Caki2 (cell line): Measurements from ENCODE around the gene SAMHD1. TPM values are rescaled to one million over a fixed set of nuclear protein-coding genes. Genes with fewer than 3 reads are reported as not detected.
"Not testable (repeated sequence)": the region's sequence is repeated elsewhere in the genome, so short reads cannot be mapped to it uniquely, and the experiment has no call there.

ENCODE experiments used
- DNase-seq: peaks from one replicate; pipeline ENCODE4 v3.0.0-alpha.2; 2015; ENCODE audit warnings: low read depth
- in situ Hi-C: cut with HindIII; loops from 2 replicates; pipeline ENCODE4 v1.10.0; 2016; ENCODE audit warnings: low sequenced_read_pairs, low pct_unique_long_range_greater_than_20kb, mixed read lengths
- total RNA-seq: library from RNA; depleted of rRNA; stranded (reverse); fragments of >200 nt; shearing (Covaris generic); gene quantifications from 2 replicates; pipeline ENCODE4 v1.2.3, GENCODE V29; 2014; ENCODE audit warnings: low replicate concordance

Gene SAMHD1
- total RNA-seq, 1 experiment from 2014 or later, result 15.7 TPM

DNA sequence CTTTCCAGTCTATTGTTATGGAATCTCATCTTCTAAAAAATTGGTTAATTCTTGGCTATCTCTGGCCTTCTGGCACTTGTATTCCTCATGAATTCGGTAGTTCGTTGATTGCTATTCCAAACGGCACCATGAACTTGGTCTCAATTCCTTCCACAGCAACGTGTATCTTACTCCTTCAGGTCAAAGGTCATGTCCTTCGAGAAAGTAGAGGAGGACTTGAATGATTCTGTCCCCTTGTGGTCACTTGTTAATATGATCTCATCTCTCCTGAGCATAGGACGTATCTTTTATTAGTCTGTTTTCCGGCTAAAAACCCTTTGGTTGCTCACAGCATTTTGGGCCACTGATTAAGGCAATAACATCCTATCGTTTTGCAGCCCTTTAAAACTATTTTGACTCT lies 66.2 kb downstream of the SAMHD1 start:
- in situ Hi-C loops, result no loop called here
- DNase-seq, result no peak

- in situ Hi-C loops, result no loop called here
These were observed 67.5 kb downstream of the SAMHD1 start for GRCh38 chr20:36883977-36884535.

GRCh38 chr20:36881888-36882287 lies 69.6 kb downstream of the SAMHD1 start:
- peak; percentile 92 for DNase-seq
- in situ Hi-C loops, result no loop called here

More at GRCh38 chr20:36883977-36884535, 67.5 kb downstream of the SAMHD1 start:
- DNase-seq, result no peak

DNA sequence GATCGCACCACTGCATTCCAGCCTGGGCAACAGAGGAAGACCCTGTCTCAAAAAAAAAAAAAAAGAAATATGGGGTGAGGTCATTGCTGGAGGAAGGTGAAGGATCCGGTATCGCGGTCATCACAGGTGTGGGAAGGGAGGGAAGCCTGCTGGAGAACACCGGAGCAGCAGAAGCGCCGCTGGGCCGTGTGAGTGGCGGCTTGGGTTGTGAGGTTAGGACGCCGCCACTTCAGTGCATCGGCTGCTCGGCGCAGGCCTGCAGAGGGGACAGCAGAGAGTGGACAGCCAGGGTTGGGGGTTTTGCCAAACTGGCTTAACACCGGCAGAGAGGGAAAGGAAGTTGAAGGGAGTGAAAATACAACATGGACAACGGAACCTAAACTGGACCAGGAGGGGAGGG lies 70.2 kb downstream of the SAMHD1 start:
- in situ Hi-C loops, result no loop called here
- no peak for DNase-seq

GRCh38 chr20:36880741-36881250 lies 70.7 kb downstream of the SAMHD1 start:
- no peak for DNase-seq
- in situ Hi-C loops, result no loop called here

- DNase-seq, result no peak
- in situ Hi-C loops, result no loop called here
These were observed 72.6 kb downstream of the SAMHD1 start for GRCh38 chr20:36878941-36879340.

GRCh38 chr20:36876473-36876833 lies 75.1 kb downstream of the SAMHD1 start:
- no peak for DNase-seq
- in situ Hi-C loops, result no loop called here

DNA sequence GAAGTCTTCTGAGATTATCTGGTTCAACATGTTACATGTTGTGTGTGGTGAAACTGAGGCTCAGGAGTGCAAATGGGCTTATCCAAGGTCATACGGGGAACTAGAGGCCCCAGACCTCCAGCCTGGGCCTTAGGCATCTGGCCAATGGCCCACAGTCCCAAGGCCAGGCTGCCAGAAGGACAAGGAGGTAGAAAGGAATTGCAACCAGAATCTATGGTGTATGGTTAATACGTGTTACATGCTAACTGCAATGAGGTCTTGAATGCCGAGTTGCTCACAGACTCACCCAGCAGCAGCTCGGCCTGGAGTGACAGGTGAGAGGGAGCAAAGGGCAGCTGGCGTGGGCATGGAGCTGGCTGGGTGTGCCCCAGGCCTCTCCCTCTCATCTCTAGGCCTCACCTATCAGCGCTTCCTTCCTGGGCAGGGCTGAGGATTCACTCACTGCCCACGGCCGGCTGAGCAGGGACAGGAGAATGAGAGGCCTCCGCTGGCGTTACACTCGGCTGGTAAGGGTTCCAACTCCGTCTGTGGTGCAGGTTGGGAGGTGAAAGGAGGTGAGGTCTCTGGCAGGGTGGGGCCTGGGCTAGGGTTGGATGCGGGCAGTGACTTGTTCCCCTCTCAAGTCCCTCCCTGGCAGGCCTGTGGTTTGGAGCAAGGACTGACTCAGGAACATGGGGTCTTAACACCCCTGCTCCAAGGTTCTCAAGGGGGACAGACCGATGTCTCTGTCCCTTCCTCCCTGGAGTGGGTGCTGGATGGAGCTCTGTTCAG lies 75.6 kb downstream of the SAMHD1 start, which contains the start of gene TLDC2:
Gene TLDC2 (plus strand): TSS at position 437 of the 771 bp plus-strand sequence. CDS start 37 bp downstream, at position 474.
- DNase-seq, result peak; percentile 94

DNA sequence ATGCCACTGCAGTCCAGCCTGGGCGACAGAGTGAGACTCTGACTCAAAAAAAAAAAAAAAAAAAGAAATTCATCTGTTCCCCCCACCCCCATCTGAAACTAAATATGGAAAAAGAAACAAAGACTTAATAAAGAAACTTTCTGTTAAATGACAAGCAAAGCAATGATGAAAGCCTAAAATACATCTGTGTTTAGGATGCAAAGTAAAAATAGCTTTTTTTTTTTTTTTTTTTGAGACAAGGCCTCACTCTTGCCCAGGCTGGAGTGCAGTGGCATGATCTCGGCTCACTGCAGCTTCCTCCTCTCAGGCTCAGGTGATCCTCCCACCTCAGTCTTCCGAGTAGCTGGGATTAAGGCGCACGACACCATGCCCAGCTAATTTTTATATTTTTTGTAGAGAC lies 76.4 kb downstream of the SAMHD1 start:
- DNase-seq, in situ Hi-C loops: not testable (repeated sequence)

More for the DNA sequence above, 75.6 kb downstream of the SAMHD1 start, which contains the start of gene TLDC2:
- in situ Hi-C loops, result no loop called here

DNA sequence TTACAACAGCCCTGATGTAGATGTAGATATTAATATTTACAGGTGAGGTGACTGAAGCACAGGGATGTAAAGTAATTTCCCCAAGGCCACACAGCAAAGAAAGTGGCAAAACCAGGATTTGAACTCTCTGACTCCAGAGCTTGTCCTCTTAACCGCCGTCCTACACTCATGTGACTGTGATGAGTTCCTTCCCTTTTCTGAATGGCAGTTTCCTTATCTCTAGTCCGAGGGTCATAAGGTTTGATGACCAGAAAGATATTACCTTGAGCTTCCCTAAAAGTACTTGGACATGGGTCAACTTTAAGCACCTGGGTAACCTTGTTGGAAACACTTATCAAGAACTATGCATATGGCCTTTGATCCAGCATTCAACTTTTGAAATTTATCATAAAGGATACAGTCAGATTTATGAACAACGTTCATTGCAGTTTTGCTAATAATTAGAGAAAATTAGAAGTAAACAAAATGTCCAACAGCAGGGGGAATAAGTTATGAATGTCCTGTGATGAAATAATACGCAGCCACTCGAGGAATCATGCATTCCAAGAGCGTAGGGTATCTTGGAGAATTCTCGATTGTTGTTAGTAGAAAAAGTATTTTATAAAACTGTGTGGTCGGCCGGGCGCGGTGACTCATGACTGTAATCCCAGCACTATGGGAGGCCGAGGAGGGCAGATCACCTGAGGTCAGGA lies 77.9 kb downstream of the SAMHD1 start:
- in situ Hi-C loops, result loop anchor here (25.0 kb wide), 1 partner anchor 111 kb away; the partner anchor contains the start of gene DSN1
- DNase-seq, result no peak

- peak; percentile 69 for DNase-seq
- in situ Hi-C loops, result loop anchor here (25.0 kb wide), 1 partner anchor 111 kb away; the partner anchor contains the start of gene DSN1
These were observed 78.7 kb downstream of the SAMHD1 start for GRCh38 chr20:36872852-36873251.

GRCh38 chr20:36871640-36872570 lies 79.6 kb downstream of the SAMHD1 start:
- in situ Hi-C loops, result loop anchor here (25.0 kb wide), 1 partner anchor 110 kb away; the partner anchor contains the start of gene DSN1
- DNase-seq, result no peak

GRCh38 chr20:36866681-36867495 lies 84.6 kb downstream of the SAMHD1 start:
- in situ Hi-C loops, result loop anchor here (25.0 kb wide), 1 partner anchor 105 kb away; the partner anchor contains the start of gene DSN1
- DNase-seq, result peak; percentile 85

DNA sequence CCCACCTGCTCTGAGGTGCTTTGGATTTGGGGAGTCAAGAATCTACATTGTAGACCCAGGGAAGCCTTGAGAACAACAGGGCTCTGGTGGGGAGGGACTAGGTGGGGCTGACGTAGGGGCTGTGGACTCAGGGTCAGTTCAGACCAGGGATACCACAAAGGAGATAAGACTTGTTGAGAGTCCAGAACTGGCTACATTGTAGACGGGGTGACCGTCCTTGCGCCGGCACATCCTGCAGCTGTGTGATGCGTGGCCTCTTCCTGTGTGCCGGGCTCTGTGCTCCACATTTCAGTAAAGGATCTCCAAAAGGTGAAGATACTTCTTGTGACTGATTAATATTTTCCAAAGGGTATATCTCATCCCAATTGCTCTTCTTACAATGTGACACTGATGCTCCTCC lies 85.3 kb downstream of the SAMHD1 start:
- DNase-seq, result no peak
- in situ Hi-C loops, result loop anchor here (25.0 kb wide), 1 partner anchor 104 kb away; the partner anchor contains the start of gene DSN1

- in situ Hi-C loops, result loop anchor here (25.0 kb wide), 1 partner anchor 104 kb away; the partner anchor contains the start of gene DSN1
- DNase-seq, result no peak
These were observed 85.7 kb downstream of the SAMHD1 start for GRCh38 chr20:36865861-36866149.

DNA sequence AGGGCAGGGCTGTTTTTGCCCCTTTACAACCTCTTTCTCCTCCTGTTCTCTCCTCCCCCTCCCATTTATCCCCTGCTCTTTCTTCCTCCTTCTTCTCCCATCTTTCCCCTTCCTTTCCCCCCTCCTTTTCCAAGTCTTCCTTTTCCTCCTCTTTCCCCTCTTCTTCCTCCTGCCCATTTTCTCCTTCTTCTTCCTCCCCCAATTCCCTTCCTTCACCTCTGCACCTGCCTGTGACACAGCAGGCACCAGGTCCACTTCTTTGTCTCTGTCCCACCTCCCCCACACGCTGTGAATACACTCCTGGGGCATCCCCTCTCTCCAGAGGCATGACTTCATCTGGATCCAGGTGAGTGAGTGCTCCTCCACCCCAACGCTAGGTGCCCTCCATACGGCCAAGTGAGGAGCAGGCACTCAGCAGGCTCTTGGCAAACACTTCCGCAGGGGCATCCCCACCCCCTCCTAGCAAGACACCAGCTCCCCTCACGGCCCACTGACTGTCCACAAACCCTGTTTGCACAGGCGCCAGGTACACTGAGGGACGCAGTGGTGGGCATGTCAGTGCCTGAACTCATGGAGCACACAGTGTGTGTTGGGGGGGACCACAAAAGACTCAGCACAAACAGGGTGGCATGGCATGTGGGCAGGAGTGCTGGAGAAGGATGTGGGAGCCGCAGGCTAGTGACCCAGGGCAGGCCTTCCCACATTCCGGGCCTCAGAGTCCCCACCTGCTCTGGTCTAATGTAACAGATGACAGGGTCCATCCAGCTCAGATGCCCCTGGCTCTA lies 86.2 kb downstream of the SAMHD1 start:
- no peak for DNase-seq
- in situ Hi-C loops, result loop anchor here (25.0 kb wide), 1 partner anchor 103 kb away; the partner anchor contains the start of gene DSN1
